GM10847 (cell line): ENCODE data around the gene EPHA2.

Experiments
- POLR2A ChIP-seq: IDR thresholded peaks from 2 replicates; pipeline ENCODE4 v1.6.1; 2011; ENCODE audit not compliant: insufficient read length; ENCODE audit errors: extremely low read depth

EPHA2 gene

DNA sequence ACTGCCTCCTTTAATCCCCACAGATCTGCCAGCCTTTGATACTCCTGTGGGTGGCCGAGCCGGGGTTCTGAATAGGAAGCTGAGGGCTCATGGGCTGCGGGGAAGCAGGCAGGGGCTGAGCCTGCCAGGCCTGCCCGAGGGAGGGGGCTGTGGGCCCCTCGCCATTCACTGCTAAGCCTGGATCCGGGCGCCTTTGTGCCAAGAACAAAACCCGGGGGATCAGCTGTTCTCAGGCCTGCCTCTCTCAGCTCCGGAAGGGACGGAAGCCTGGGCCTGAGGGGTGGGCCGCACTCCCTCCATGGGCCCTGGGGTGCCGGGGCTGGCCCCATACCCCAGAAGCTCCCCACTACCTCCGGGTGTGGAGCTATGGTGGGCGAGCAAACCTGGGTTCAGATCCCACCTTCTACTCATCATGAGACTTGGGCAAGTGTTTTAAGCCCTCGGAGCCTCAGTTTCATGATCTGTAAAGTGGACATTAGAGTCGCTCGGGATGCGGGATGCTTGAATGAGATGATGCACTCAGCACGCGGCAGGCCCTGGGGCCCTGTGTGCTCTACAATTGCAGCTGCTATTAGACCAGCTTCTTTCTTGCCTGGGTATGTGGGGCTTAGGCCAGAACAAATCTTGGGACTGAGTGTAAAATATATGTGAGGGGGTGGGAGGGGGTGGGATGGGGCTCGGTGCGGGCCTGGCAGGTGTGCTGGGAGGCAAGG lies 19.2 kb upstream of the EPHA2 start:
- no peak for TF ChIP-seq POLR2A

DNA sequence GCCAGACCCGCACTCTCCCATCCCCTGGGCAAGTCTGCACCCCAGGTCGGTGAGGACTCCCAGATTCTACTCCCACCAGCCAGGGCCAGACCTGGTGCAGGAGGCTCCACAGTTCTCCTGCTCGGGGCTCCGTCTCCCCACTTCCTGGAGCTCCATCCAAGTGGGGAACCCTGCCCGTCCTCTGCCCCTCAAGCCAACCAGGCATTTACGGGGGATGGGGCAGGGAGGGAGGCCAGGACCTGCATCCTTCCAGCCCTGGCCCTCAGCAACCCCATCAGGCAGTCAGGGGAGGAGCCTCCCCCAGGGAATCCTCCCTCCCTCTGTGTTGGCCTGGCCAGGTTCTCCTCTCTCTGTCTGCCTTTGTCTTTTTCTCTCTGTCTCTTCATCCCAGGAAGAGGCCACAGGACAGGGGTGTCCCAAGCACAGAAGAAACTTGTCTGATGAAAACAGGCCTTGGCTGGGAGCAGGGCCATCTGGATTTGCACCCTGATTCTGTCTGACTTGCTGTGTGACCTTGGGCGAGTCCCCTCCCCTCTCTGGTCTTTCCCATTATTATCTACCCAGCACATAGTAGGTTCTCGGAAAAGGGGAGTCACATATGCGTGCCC lies 18.5 kb upstream of the EPHA2 start:
- no peak for TF ChIP-seq POLR2A

DNA sequence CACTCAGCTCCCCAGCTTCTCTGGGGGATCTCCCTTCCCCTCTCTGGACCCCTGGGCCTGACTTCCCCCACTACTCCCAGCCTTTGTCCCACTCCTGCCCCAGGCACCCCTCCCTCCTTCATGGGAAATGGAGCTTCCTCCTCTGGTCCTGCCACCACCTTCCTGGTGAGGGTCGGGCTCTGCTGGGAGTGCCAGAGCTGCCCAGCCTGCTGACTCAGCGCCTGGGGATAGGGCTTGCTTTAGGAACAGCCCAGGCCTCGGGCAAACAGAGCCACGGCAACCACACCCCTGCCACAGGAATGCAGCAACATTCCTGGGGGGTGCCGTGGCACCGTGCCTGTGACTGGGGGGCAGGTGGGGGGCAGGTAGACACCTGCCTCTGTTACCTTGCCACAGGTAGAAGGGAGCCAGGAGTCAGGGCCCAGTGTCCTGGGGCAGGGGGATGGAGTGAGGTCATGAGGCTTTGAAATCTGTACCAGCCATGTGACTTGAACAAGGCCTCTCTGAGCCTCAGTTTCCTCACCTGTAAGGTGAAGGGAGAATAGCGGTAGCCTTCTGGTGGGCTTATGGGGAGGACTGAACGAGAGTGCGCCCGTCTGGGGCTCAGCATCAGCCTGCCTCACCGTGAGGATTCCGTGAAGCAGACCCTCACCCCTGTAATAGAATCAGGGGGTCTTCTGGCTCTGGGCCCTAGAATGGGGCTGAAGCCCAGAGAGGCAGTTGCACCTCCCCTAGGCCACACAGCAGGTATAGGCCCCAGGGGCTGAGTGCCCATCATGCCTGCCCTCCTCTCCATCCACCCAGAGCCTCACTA lies 17.8 kb upstream of the EPHA2 start:
- TF ChIP-seq POLR2A: no peak

DNA sequence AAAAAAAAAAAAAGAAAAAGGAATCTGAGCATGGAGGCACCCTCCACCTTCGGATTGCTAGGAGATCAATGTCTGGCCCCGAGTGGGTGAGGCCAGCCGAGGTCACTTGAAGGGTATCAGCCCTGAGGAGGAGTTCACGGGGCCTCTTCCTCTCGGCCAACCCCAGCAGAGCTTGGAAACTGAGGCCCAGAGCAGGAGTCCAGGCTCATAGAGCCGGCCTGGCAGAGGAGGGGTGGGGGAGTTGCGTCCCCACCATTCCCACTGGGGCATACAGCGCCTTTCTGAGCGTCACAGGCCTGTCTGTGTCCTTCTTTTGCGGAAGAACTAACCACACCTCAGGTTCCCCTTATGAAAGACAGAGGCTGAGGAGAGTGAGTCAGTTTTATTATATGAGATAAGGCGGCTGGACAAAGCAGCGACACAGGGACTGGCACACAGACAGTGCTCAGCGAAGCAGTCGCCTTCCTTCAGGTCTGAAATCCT lies 17.1 kb upstream of the EPHA2 start:
- TF ChIP-seq POLR2A: no peak

DNA sequence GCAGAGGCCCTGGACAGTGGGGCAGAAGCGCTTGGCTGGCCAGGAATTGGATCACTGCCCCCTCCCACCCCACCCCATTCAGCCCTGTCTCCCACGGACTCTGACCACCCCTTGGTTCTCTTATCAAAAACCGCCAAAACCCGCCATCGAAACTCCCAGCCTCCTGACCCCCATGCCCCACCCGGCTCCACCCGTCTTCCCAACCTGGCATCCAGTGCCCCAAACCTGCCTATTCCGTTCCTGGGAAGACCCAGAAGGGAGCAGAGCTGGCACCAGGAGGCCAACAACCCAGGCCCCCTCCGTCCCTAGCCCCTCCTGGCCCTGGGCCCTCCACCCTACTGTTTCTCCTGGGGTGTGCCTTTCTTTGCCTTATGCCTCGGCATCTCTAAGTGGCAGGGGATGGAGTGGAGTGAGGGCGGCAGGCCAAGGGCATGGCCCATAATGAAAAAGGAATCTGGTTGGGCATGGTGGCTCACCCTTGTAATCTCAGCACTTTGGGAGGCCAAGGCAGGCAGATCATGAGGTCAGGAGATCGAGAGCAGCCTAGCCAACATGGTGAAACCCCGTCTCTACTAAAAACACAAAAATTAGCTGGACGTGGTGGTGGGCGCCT lies 16.5 kb upstream of the EPHA2 start:
- no peak for TF ChIP-seq POLR2A

DNA sequence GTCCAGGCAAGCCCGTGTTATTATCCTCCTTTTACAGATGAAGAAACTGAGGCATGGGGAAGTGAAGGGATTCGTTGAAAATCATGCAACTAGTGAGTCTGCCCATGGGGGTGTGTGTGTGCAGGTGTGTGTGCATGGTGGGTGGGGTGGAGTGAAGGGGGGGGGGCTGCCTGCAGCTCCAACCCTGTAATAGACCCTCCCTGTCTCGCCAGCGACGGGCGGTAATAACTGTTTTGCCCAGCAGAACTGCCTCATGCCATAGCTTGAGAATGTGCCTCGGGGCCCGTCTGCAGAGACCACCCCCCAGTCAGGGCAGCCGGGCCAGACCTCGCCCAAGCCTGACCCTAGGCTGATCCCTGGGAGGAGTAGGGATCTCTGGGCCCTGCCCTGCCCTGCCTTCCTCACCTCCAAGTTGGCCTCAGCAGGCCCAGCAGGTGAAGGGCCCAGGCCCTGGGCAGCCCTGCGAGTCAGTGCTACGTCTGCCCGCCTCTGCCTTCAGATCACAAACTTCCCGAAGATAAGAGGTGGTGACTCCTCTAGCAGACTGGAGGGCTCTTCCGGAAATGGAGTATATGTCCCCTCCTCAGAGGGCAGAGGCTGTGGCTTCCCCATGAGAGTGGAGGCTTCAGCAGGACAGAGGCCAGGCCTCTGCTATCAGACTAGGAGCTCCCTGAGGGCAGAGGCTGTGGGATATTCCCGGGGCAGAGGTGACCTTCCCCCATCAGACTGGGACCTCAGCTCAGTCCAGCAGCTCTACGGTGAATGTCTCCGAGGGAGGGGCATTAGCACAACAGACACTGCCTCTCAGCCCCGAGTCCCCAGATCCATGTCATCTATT lies 15.7 kb upstream of the EPHA2 start:
- no peak for TF ChIP-seq POLR2A

DNA sequence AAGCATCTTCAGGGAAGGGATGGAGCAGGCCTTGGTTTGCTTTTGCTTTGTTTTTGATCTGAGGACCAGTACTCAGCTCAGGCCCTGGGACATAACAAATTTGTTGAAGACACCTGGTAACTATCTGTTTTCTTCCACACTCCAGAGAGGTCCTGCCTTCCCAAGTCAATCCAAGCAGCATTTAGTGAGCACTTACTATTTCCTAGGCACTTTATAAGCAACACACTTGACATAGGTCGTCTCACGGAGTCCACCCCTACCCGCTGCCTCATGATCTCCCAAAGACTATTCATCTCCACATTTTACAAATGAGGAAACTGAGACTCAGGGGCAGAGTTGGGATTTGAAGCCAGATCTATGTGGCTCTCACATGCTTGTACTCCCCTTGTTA lies 14.4 kb upstream of the EPHA2 start:
- no peak for TF ChIP-seq POLR2A

DNA sequence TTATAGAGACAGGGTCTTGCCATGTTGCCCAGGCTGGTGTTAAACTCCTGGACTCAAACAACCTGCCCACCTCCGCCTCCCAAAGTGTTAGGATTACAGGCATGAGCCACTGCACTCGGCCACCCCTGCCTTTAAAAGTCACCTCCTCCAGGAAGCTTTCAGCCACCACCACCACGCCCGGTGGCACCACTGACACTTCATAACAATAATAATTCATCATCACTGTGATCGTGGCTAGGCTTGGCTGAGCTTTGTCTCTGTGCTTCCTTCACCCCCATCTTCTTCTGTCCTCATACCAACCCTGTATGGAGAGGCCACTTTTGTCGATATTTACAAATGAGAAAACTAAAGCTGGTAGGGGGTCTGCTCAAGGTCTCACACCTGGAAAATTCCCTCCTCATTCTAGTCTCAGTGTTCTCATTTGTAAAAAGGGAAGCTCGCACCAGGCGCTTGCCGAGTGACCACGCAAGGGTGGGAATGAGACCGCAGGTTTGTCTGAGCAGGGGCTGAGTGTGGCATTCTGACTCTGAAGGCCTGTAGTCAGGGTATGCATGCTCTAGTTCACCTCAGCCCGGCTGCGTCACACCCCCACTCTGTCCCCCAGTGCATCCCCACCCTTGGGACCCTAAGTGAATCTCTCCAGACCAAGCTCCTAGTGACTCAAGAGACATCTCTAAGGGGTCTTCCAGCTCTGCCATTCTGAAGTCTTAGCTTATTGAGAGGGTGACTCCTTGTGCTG lies 12.9 kb upstream of the EPHA2 start:
- no peak for TF ChIP-seq POLR2A

DNA sequence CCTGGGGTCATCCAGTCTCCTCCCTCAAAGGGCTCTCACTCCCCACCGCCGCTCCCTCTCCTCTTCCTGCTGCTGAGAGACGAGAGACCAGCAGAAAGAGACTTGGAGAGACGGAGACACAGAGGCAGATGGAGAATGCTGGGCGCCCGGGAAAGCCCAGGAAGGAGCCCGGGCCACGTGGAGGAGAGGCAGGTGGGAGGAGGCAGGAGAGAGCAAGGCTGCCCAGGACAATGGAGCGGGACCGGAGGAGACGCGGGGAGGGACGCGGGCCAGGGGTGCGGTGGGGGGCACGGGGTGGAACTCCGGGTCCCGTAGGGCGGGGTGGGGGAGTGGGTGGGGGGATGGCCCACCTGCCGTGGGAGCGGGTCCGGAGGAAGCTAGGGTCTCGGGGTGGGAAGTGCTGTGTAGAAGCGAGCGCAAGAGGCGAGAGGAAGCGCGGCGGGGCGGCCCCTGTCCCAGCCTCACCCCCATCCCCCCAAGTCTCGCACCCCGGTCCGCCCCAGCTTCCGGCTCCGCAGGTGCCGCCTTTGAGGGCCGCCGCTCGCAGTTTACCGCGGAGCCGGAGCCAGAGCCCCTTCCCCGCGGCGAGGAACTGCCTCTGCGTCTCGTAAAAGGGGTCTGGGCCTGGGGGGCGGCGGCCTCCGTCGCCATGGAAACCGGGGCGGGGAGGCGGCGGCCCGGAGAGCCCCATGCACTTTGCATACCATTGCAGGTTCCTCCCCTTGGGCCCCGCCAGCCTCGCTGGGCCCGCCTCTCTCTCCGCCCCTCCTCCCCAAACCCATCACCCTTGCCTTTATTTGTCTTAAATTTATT lies 11.7 kb upstream of the EPHA2 start:
- no peak for TF ChIP-seq POLR2A

DNA sequence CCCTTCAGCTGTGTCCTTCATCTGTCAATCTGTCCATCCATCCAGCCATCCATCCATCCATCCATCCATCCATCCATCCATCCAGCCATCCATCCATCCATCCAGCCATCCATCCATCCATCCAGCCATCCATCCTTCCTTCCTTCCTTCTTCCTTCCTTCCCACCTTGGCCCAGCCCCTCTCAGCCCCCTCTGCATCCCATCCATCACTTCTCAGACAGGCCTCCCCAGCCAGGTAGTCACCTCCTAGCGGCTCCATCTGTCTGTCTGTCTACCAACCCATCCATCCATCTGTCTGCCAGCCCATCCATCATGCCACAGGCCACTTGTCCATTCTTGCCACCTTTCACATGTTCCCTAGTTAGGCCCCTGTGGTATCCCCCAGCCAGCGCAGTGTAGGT lies 10.2 kb upstream of the EPHA2 start:
- TF ChIP-seq POLR2A: no peak

DNA sequence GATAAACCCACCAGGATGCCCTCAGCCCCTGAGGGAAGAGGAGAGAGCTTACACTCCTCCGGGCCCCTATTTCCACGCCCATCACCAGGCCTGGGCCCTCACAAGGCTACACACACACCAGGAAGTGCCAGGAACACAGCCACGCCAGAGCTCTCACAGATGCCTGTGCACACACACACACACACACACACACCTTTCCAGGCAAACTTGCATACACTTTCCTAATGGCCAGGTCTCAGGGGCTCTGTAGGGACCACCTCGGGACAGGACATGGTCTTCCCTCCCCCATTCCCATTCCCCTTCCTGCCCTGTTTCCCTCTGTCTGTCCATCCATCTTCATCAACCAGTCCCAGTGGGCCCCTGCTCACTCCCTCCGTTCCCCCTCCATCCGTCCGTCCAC lies 9.7 kb upstream of the EPHA2 start:
- no peak for TF ChIP-seq POLR2A

DNA sequence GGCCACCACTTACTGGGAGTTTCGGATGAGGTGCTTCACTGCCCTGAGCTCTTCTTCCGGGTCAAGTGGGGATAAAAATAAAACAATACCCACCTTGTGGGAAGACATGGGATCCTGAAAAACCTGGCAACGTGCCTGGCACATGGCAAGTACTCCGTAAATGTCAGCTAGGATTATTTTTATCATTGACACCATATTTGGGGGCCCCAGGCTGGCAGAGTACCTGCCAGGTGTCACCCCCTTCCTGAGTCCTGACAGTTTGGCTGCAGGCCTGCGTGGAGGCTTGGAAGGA lies 9.2 kb upstream of the EPHA2 start:
- TF ChIP-seq POLR2A: no peak

DNA sequence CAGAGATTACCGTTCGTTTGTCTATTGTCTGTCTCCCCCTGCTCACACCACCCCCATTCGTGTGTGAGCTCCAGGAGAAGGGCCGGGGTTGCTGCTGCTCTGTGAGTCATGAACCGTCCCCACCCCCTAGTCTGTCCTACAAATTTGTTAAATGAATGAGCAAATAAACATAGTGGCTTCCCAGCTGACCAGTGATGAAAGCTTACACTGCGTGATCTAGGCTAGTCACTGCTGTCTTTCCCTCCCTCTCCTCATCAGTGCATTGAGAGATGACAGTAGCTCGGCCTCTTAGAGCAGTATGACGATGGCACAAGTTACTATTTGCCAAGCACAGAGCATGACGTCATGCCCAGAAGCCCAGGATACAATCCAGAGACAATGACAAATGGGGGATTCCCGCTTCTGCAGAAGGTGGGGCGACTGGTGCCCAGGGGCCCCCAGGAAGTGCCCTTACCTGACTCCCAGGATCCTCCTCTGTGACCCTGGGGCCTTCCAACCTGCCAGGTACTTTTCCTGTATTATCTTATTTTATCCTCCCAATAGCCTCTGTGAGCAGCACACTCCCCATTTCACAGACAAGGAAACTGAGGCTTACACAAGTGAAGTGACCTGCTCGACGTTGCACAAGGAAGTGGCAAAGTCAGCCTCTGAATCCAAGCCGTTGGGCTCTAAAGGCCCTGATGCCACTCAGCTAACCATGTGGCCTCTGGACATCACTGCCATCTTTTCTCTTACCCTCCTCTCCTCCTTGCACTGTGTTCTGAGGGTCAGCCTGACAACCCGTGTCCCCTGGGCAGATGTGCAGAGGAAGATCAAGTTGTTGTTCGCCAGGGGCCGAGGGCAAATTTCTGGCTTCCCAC lies 8.6 kb upstream of the EPHA2 start:
- TF ChIP-seq POLR2A: no peak
